Endothelial cell of umbilical vein (primary cell): ENCODE measurements around the gene PDSS2. TPM values are rescaled to one million over a fixed set of nuclear protein-coding genes. Genes with fewer than 3 reads are reported as not detected.
A peak's percentile ranks its signal among the peaks of the same experiment; 100 is the strongest.

ENCODE experiments used
- BruUV-seq: library from RNA; stranded (reverse); fragments of 400-500 nt; replicated peaks from 2 replicates; lab custom pipeline; 2021; lab: Mats Ljungman, UMichigan
- CTCF ChIA-PET: fragments of 300-600, 350-600 bp; sonication (Branson Sonifier 250); formaldehyde crosslinking; loops from one replicate; lab custom pipeline; 2021; ENCODE audit warnings: antibody characterized with exemption, inconsistent platforms; lab: Charles Lee
- POLR2A ChIA-PET: fragments of 300-600, 350-600 bp; sonication (Branson Sonifier 250); formaldehyde crosslinking; loops from one replicate; lab custom pipeline; 2021; ENCODE audit warnings: antibody characterized with exemption, inconsistent platforms; lab: Charles Lee
- DNase-seq: peaks from one replicate; pipeline ENCODE4 v3.0.0-alpha.2; 2011; ENCODE audit warnings: low read depth, low spot score
- FAIRE-seq: peaks from 2 replicates; lab custom pipeline; 2011; peaks lifted over from hg19 to GRCh38; lab: Jason Lieb, UNC
- H2AFZ ChIP-seq: 2 replicates; pipeline ENCODE4 v1.6.0; 2012; ENCODE audit warnings: low read depth, low read length, control low read depth, inconsistent platforms
- H3K27ac ChIP-seq: 2 replicates; pipeline ENCODE4 v1.5.1; 2011; ENCODE audit warnings: low read depth, mild to moderate bottlenecking, control low read depth, low read length, moderate library complexity; ENCODE audit not compliant: insufficient read depth
- H3K27me3 ChIP-seq, 2 experiments: 2 replicates each; pipeline versions ENCODE4 v1.6.0 to v1.6.1; 2011; ENCODE audit warnings: low read length in 2 of 2, mixed read lengths in 1 of 2; ENCODE audit not compliant: control insufficient read depth in 2 of 2, insufficient read depth in 2 of 2
- H3K36me3 ChIP-seq, 2 experiments: 2 replicates in 1 of 2; 3 replicates in 1 of 2; pipeline ENCODE4 v1.5.1; 2011; ENCODE audit warnings: low read length in 2 of 2, mild to moderate bottlenecking in 1 of 2, moderate library complexity in 1 of 2; ENCODE audit not compliant: control insufficient read depth in 2 of 2, insufficient read depth in 2 of 2; ENCODE audit errors: extremely low read depth in 1 of 2
- H3K4me1 ChIP-seq: 3 replicates; pipeline ENCODE4 v1.5.1; 2011; ENCODE audit warnings: mild to moderate bottlenecking, low read length; ENCODE audit not compliant: control insufficient read depth, insufficient read depth; ENCODE audit errors: extremely low read depth
- H3K4me2 ChIP-seq: 2 replicates; pipeline ENCODE4 v1.6.1; 2011; ENCODE audit warnings: low read length, control low read depth, mixed read lengths; ENCODE audit not compliant: insufficient read depth
- H3K4me3 ChIP-seq, 3 experiments: fragments of 200-600 bp in 1 of 3; sonication (generic), shearing (Covaris generic) in 1 of 3; replicated peaks in 1 of 3; 2 replicates each; pipeline ENCODE4 v1.5.1; 2011 to 2016; ENCODE audit warnings: control low read depth in 3 of 3, low read length in 3 of 3, mild to moderate bottlenecking in 2 of 3, inconsistent platforms in 1 of 3, low read depth in 1 of 3, moderate library complexity in 1 of 3; ENCODE audit not compliant: insufficient read depth in 1 of 3
- H3K79me2 ChIP-seq: 2 replicates; pipeline ENCODE4 v1.6.0; 2012; ENCODE audit warnings: low read length, inconsistent platforms; ENCODE audit not compliant: control insufficient read depth, insufficient read depth
- H3K9ac ChIP-seq: replicated peaks from 2 replicates; pipeline ENCODE3; 2011; ENCODE audit warnings: low read length, control low read depth; ENCODE audit not compliant: insufficient read depth; ENCODE audit errors: extremely low read depth
- H3K9me1 ChIP-seq: replicated peaks from 3 replicates; pipeline ENCODE4 v1.6.0; 2011; ENCODE audit warnings: mild to moderate bottlenecking, low read length; ENCODE audit not compliant: control insufficient read depth, insufficient read depth; ENCODE audit errors: extremely low read depth
- H3K9me3 ChIP-seq: replicated peaks from 2 replicates; pipeline ENCODE4 v1.5.1; 2012; ENCODE audit warnings: low read length, inconsistent platforms; ENCODE audit not compliant: control insufficient read depth, insufficient read depth
- H4K20me1 ChIP-seq: replicated peaks from 2 replicates; pipeline ENCODE3; 2011; ENCODE audit warnings: mild to moderate bottlenecking, low read length; ENCODE audit not compliant: control insufficient read depth, insufficient read depth; ENCODE audit errors: extremely low read depth
- CTCF ChIP-seq, 2 donors: IDR thresholded peaks; 1 replicate in 1 of 2; 2 replicates in 1 of 2; pipeline ENCODE4 v1.5.1; 2011; ENCODE audit warnings: low read length in 2 of 2, mild to moderate bottlenecking in 2 of 2, moderate library complexity in 2 of 2, control low read depth in 1 of 2, inconsistent platforms in 1 of 2, low read depth in 1 of 2; ENCODE audit not compliant: insufficient read depth in 1 of 2; ENCODE audit errors: extremely low read depth in 1 of 2
- EZH2 ChIP-seq: IDR thresholded peaks from 2 replicates; pipeline ENCODE4 v1.6.1; 2012; ENCODE audit warnings: borderline replicate concordance, low read depth, mild to moderate bottlenecking, moderate library complexity, low read length, inconsistent platforms; ENCODE audit not compliant: severe bottlenecking
- FOS ChIP-seq: IDR thresholded peaks from 2 replicates; pipeline ENCODE4 v1.6.1; 2011; ENCODE audit warnings: mild to moderate bottlenecking, low read length, moderate library complexity, borderline replicate concordance; ENCODE audit not compliant: insufficient read depth
- GATA2 ChIP-seq: IDR thresholded peaks from 2 replicates; pipeline ENCODE4 v1.7.0; 2011; ENCODE audit warnings: low read depth, mild to moderate bottlenecking, moderate library complexity, mixed read lengths, low read length; ENCODE audit not compliant: insufficient read length, insufficient read depth
- JUN ChIP-seq: IDR thresholded peaks from 2 replicates; pipeline ENCODE4 v1.6.1; 2011; ENCODE audit warnings: borderline replicate concordance, low read depth; ENCODE audit not compliant: insufficient read length, insufficient read depth
- MAX ChIP-seq: IDR thresholded peaks from 2 replicates; pipeline ENCODE4 v1.6.1; 2011; ENCODE audit not compliant: insufficient read depth, insufficient read length
- MYC ChIP-seq: IDR thresholded peaks from one replicate; pipeline ENCODE4 v1.6.1; 2011; ENCODE audit warnings: mild to moderate bottlenecking, low read depth, low read length
- POLR2A ChIP-seq: IDR thresholded peaks from 2 replicates; pipeline ENCODE4 v1.6.1; 2012; ENCODE audit warnings: low read depth, mild to moderate bottlenecking, control low read depth, low read length
- POLR2AphosphoS5 ChIP-seq: IDR thresholded peaks from 2 replicates; pipeline ENCODE4 v1.6.1; 2012; ENCODE audit warnings: low read depth, mild to moderate bottlenecking, control low read depth, low read length, moderate library complexity; ENCODE audit not compliant: insufficient read depth
- dilution Hi-C: fragments of 300-500 bp; cut with MboI; formaldehyde crosslinking; loops from one replicate; pipeline ENCODE4 v1.15.0; 2019; ENCODE audit warnings: low sequenced_read_pairs; ENCODE audit not compliant: extremely low pct_ligation_motif_present
- intact Hi-C: fragments of 100-400 bp; cut with micrococcal nuclease; formaldehyde crosslinking; loops from one replicate; pipeline ENCODE4 v1.10.0; 2022
- polyA plus RNA-seq, 4 experiments: library from polyadenylated mRNA; depleted of rRNA in 3 of 4; stranded (reverse) in 3 of 4; unstranded in 1 of 4; fragments of >200 nt; gene quantifications; 2 replicates each; pipeline versions ENCODE4 v1.2.1 to v1.2.3, GENCODE V29; 2011 to 2012; ENCODE audit warnings: missing spikeins in 1 of 4
- total RNA-seq: library from RNA; stranded (reverse); gene quantifications from 2 replicates; pipeline ENCODE4 v1.2.3, GENCODE V29; 2021

Gene PDSS2
- total and polyA plus RNA-seq, 2 donors (not counting 3 experiments of a cell fraction or from before 2014, with no cell fraction given): 7.6 to 9.3 TPM

- no peaks in the 10 kb centered on the region for H3K79me2 ChIP-seq
- no peaks in the 10 kb centered on the region for H4K20me1 ChIP-seq
- ChIA-PET CTCF (no interaction called here), POLR2A (no interaction called here)
- no TSS peak for BruUV-seq
- no peaks in the 10 kb centered on the region for H3K9me3 ChIP-seq
- no peak overlapping the region for H3K27ac ChIP-seq
- FAIRE-seq (no peak), DNase-seq (peak; percentile 16)
- no peak overlapping the region for H3K4me2 ChIP-seq
- no peaks in the 10 kb centered on the region for H3K9me1 ChIP-seq
- no peak overlapping the region for H3K4me3 ChIP-seq
- no peak overlapping the region for H3K9ac ChIP-seq
- no peaks in the 10 kb centered on the region for H3K27me3 ChIP-seq
- no peaks in the 10 kb centered on the region for H3K36me3 ChIP-seq
- H3K4me1 ChIP-seq: peaks cover 6% of the 10 kb centered on the region
- intact Hi-C loops (no loop called here), dilution Hi-C loops (no loop called here)
- no peak for TF ChIP-seq EZH2
- TF ChIP-seq FOS: peak; percentile 6
- H2AFZ ChIP-seq: no peak overlapping the region
These were observed 221.2 kb downstream of the PDSS2 start for GRCh38 chr6:107237992-107238660.

GRCh38 chr6:107235511-107235910 lies 223.9 kb downstream of the PDSS2 start:
- intact Hi-C loops (no loop called here), dilution Hi-C loops (no loop called here)
- no TSS peak for BruUV-seq
- Histone ChIP-seq H3K9me1 (no peaks in the 10 kb centered on the region), H3K36me3 (no peaks in the 10 kb centered on the region), H3K27ac (no peak overlapping the region), H3K4me1 (peaks cover 6% of the 10 kb centered on the region), H3K4me2 (no peak overlapping the region), H3K79me2 (no peaks in the 10 kb centered on the region), H3K4me3 (no peak overlapping the region), H3K27me3 (no peaks in the 10 kb centered on the region), H3K9me3 (no peaks in the 10 kb centered on the region), H2AFZ (no peak overlapping the region), H4K20me1 (no peaks in the 10 kb centered on the region), H3K9ac (no peak overlapping the region)
- ChIA-PET CTCF (interaction anchor here (0.5 to 1.0 kb wide), 2 partner anchors 9 to 13 kb away, joined by 3 read pairs; no protein-coding TSS in a partner anchor), POLR2A (no interaction called here)
- peak; percentile 61 for DNase-seq
- TF ChIP-seq EZH2 (no peak), MYC (no peak), CTCF (IDR thresholded peaks at IDR 0.05; ENCODE audit: extremely low read depth in 1 of 2, insufficient read depth in 1 of 2, low read depth in 1 of 2, low read length in 2 of 2) (no peak), JUN (no peak), MAX (no peak), POLR2A (no peak), POLR2AphosphoS5 (no peak), FOS (no peak), GATA2 (no peak)
- no peak for FAIRE-seq
